Left lobe of liver (tissue), 2 donors: Measurements from ENCODE around the gene BRD4. TPM values are rescaled to one million over a fixed set of nuclear protein-coding genes. Genes with fewer than 3 reads are reported as not detected.
A peak's percentile ranks its signal among the peaks of the same experiment; 100 is the strongest.

Source experiments
- ATAC-seq: fragments of 200-7000 bp; cut with Tn5 transposase; one replicate; pipeline ENCODE4 v1.9.1; 2020; ENCODE audit warnings: mild to moderate bottlenecking, moderate library complexity
- DNase-seq: peaks from one replicate; pipeline ENCODE4 v3.0.0-alpha.2; 2020; ENCODE audit warnings: low spot score
- total RNA-seq: library from RNA; stranded (reverse); gene quantifications from one replicate; pipeline ENCODE4 v1.2.1, GENCODE V29; 2021
- donor health status: DM: no; HTN: no; CAD: no; lungs with moderate emphysema.
- donor health status: DM: no; HTN: yes; CAD: no.

BRD4 gene
- total RNA-seq, 1 donor from 2014 or later, result 46.1 TPM

DNA sequence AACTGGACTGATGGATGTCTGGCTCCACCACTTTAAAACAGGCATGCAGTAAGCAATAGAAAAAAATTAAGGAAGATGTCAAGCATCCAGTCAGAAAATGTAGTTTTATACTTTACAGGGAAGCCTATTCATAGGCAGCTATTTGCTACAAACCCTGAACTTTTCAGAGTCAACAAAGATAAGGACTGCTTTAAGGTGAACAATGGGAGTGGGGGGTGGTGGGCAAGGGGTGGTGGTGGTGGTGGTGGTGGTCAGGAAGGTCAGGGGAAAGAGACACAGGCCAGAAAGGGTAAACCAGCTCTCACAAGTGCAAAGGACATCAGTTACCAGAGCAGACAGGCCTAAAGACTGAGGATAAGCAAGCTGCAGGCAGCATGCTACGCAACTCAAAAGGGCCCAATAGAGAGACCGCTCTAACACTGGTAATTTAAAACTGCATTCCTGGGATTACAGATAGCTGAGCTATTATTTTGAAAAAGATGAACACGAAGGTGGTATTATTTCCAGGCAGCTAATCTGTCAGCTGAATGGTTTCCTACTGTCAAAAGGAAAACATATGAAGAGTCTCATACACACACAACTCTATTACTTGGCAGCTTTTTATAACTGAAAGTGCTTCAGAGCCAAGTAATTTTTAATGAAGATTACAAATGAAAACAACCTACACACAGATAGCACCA lies 14.8 kb downstream of the BRD4 start:
- ATAC-seq (no peak), DNase-seq (no peak)

DNA sequence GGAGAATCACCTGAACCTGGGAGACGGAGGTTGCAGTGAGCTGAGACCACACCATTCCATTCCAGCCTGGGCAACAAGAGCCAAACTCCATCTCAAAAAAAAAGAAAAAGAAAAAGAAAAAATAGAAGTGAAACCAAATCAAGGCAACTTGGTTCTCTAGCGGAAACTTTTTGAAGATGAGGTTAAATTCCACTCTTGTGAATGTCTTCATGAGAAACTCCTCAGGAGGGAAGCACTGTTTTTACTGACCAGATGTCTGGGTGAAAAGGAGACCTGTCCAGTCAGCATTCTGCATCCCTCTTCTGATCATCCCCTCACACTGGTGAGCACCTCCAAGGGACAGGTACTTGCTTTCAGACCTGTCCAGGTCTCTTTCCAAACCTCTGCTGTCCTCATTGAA lies 15.8 kb downstream of the BRD4 start:
- DNase-seq (no peak), ATAC-seq (no peak)

DNA sequence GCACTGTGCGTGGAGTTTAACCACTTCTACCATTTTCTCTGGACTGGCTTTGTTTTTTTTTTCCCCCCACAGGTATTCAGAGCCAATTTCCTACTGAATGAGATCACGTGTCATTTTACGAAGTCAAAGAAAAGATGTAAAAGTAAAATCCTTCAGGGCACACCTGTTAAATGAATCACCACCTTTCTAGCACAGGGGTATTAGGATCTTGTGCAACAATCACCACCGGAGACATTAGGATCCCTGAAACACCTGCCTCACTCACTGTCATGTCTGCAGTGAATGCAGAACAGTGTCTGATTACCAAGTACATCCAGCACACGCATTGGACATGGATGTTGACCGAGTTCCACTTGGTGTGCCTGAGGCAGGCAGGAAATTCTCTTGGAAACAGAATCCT lies 17.2 kb downstream of the BRD4 start:
- DNase-seq (no peak), ATAC-seq (no peak)

GRCh38 chr19:15313649-15314279 lies 18.6 kb downstream of the BRD4 start:
- DNase-seq (no peak), ATAC-seq (peak; percentile 64)

- DNase-seq (no peak), ATAC-seq (peak; percentile 63)
Observed at GRCh38 chr19:15307169-15307568, 25.2 kb downstream of the BRD4 start.

- ATAC-seq (no peak), DNase-seq (no peak)
Observed at GRCh38 chr19:15305582-15306334, 26.6 kb downstream of the BRD4 start.

DNA sequence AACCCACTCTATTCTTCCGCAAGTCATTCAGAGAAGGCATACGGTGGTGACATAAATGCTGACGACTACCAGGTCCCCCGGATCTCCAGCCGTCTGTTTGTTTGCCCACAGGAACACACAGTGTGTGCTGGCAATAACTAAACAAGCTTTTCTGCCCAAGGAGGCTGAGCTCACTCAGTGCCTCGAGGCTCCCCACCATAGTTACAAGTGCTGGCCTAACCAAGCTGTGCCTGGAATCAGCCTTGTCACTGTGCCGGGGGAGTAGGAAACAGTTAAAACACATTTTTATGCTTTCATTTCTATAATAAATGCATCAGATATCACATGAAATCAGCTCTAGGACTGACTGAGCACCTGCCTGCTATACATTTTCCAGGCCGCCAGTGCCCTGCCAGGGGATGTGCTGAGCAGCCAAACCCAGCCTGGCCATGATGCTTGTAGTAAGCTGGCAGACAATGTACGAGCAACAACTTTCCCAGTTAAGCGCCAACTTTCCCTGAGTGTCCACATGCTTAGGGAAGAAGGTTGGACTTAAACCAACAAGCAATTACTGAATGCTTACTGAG lies 28.1 kb downstream of the BRD4 start:
- no peak for ATAC-seq
- no peak for DNase-seq

DNA sequence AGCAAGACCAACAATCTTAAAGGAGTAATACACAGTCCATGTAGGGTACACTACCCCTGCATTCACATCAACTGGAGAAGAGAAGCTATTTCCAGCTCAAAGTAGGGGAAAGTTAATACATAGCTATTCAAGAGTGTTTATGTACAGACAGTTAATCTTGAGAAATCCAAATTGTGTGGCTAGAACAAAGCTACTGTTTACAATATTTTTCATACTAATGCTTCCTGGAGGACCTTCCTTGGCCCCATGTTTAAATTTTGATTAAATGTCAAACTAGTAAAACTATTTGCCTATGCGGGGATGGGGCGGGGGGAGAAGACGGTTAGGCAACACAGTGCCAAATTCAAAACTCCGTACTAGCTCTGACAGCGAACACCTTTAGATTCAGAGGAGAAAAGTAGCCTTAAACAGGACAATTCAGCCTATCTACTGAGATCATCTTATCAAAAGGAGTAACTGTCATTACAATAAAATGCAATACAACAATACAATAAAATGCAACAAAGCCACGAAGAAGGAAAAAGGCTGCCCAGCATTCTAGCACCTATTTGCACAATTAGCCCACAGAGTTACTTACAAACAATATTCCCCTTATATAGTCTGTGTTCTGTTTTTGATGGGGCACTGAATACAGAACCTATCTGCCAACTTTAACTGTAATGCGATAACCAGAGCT lies 29.1 kb downstream of the BRD4 start:
- DNase-seq (no peak), ATAC-seq (peak; percentile 6)

DNA sequence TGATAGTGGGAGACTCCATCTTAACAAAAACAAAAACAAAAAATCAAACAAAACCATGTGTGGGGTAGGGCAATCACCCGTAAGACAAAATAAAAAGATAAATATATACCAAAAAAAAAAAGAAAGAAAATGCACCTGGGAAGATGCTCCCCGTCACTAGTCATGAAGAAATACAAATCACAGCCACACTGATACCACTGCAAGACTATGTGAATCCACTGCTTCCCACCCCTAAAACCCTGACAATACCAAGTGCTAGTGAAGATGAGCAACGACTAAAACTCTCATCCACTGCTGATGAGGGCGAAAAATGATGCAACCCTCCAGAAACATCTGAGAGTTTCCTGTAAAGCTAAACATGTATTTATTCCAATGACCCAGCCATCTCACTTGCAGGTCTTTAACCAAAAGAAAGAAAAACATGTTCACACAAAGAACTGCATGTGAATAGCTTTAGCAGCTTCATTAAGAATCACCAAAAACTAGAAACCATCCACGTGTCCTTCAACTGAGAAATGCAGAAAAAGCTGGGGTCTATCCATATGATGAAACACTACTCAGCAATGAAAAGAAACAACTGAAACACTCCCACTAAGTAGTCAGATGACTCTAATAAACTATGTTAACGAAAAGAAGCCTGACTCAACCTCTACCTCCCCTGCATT lies 31.7 kb downstream of the BRD4 start:
- ATAC-seq, result no peak
- no peak for DNase-seq

- DNase-seq (no peak), ATAC-seq (no peak)
Observed at GRCh38 chr19:15299568-15300409, 32.5 kb downstream of the BRD4 start.

- ATAC-seq, result no peak
- no peak for DNase-seq
Observed at GRCh38 chr19:15298847-15299567, 33.3 kb downstream of the BRD4 start.

DNA sequence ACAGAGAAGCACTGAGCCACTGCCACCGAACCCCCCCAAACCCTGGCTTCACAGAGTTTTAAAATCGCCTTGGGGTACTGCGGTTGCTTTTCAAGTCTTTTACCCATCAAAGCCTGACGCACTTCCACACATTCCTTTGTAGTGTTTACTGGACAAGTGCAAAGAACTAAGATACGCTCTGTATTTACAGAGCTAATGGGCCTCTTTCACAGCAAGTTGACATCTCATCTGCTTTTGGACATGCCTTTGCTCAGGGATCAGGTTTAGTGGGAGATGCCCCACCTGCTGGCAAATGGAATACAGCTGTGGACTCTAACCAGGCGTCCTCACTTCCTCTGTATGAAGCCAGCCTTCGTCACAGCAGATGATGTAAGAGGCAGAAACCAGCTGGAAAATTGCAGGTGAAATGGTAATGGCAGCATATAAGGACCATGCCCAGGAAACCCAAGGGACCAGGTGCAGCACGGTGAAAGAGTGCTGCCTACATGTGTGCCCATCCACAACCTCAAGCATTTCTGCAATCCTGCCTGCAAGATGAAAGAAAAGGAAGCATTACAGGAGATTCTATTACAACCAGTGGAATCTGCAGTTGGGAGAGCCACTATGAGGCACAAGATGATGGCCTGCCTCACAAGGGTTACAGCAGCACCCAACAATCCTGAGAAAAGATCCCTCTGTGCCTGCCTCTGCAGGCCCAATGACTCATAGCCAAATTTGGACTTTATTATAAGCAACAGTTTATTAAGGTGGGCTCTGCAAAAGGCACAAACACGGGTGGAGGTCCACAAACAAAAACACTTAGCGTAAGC lies 34.7 kb downstream of the BRD4 start:
- ATAC-seq (peak; percentile 24), DNase-seq (no peak)

GRCh38 chr19:15296841-15297415 lies 35.4 kb downstream of the BRD4 start:
- peak; percentile 46 for ATAC-seq
- no peak for DNase-seq

GRCh38 chr19:15296353-15296752 lies 36.0 kb downstream of the BRD4 start:
- DNase-seq (no peak), ATAC-seq (peak; percentile 16)

DNA sequence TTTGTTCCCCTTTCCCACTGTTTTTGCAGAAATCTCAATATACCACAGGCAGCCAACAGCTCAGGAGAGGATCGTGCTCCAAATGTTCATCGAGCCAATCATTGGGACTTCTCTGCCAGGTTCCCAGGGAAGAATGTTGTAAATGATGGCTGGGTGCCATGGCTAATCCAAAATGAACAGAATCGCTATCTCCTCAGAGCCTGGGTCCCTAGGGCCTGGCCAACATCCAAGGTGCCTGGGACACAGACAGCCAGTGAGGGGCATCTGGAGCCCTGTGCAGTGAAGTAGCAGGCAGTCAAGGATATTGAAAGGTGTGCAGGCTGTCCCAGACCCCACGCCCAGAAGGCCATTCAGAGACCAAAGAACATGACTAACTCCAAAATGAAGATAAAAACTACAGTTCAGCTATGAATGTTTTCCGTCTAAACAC lies 37.8 kb downstream of the BRD4 start:
- DNase-seq (peak; percentile 75), ATAC-seq (peak; percentile 71)

GRCh38 chr19:15293781-15294491 lies 38.4 kb downstream of the BRD4 start:
- ATAC-seq (no peak), DNase-seq (no peak)
